Fibroblast of peridontal ligament (primary cell): ENCODE measurements around the gene ENAH.
"Not testable (repeated sequence)": the region's sequence is repeated elsewhere in the genome, so short reads cannot be mapped to it uniquely, and the experiment has no call there.

Experiments
- DNase-seq: peaks from one replicate; pipeline ENCODE4 v3.0.0-alpha.2; 2010; ENCODE audit errors: extremely low read depth

ENAH gene

DNA sequence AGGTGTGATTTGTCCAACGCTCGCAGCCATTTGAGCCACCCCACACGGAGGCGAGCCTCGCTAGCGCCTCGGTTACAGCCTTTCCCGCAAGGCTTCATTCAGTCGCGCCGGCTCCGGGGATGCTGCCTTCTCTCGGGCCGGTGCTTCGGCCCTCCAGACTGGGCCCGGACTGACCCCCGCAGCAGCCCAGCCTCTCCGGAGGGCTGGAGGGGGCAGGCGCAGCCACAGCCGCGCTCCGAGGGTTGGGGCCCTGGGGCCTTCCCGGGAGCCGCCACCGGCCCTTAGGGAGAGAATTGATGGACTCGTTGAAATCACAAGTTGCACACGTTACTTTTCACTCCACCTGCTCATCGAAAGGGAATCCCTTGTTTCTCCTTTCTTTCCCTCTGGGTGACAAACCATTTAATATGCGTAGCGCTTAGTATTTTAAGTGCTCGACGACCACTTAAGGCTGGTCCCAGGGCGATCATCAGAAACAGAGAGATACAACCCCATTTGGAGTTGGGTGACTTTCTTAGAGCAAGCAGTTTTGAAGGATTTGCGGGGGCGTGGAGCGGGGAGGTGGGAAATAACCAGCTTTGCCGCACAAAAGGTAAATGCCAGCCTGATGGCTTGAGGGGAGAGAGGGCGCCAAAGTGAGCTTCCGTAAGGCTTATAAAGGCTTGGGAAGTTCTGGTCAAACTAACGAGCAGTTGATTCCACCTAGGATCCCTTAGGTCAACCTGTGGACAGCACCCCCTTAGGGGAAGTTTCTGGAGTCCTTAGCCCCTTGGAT is 24.6 kb upstream of the ENAH start:
- no peak for DNase-seq

- DNase-seq = no peak
Measured at GRCh38 chr1:225674381-225674780, 21.5 kb upstream of the ENAH start.

GRCh38 chr1:225670806-225671733 is 18.1 kb upstream of the ENAH start:
- peak; percentile 32 for DNase-seq

- no peak for DNase-seq
Measured at GRCh38 chr1:225670356-225670755, 17.4 kb upstream of the ENAH start.

DNA sequence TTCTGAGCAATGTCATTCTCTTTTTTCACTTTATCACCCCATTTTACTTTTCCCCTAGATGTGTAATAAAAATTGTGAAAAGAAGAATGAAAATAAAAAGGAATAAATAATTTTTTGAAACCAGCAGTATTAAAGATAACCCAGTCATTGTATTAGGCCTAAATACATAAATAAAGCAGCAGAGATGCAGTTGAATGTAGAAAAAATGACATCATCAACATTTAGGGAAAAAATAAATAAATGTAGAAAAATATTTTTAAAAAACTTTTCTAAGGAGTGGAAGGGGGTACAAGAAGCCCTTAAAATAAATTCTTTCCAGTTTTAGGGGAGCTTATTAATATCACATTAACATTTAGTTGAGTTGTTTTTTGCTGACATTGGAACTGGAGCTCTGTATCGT is 15.3 kb upstream of the ENAH start:
- DNase-seq = no peak

DNA sequence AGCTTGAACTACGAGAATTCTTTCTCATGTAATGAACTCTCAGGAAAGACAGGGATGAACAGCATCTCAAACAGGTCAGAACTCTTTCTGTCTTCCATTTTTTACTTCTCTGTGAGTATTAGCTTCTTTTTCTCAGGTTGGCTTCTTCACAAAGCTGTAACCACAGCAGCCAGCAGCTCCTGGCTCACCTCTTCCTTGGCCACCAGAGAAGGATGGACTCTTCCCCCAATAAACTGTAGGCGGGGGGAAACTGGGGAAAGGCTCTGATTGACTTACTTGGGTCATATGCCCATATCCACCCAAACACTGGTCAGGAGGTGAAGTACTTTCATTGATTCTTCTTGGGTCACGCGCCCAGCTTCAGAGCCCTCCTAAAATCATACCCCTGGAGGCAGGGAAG is 14.4 kb upstream of the ENAH start:
- DNase-seq = no peak

DNA sequence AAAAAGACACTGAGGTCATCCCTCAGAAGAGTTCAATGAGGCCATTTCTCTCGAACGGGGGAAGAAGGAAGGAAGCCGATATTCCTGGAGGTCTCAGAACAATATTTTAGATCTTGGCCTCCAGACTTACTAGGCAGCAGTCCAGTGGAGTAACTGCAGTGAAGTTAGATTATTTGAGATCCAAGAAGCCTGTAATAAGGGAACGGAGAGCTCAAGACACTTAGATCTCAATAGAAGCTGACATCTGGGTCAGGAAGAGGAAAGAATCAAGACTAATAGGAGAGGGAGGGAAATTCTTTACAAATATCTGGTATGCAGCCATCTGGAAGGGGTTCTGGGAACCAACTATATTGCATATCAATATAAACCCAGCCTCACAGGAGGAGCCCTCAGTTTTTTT is 13.6 kb upstream of the ENAH start:
- no peak for DNase-seq

DNA sequence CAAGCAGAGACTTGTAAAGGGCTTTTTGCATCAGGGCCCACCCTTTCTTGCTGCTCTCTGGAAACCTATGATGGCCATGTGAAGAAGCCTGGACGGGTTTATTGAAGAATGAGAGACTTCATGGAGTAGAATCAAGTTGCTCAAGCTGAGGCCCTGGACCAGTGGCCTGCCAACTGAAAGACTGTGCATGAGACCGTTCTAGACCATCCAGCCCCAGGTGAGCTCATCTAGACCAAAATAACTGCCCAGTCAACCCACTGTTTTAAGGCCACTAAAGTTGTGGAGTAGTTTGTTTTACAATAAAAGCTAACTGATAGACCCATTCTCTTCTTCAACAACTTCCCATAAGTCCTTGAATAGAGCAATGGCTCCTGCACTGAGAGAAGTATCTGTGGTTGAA is 11.8 kb upstream of the ENAH start:
- no peak for DNase-seq

- DNase-seq = no peak
Measured at GRCh38 chr1:225662155-225662554, 9.2 kb upstream of the ENAH start.

DNA sequence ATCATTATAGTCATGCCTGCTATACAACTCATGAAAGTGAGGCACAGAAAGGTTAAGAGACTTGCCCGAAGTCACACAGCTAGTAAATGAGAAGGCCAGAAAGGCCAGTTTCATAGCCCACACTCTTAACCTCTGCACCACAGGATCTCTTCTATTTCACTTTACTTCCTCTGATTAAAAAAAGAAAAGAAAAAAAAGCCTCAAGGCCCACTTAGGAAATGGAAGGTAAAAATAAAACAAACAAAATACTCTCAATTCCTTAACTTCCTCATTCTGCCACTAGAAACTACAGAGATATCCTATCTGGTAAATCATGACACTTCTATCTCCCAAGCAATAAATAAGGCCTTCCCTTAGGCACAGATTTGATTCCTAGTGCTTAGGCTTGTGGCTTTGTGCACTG is 7.6 kb upstream of the ENAH start:
- no peak for DNase-seq

DNA sequence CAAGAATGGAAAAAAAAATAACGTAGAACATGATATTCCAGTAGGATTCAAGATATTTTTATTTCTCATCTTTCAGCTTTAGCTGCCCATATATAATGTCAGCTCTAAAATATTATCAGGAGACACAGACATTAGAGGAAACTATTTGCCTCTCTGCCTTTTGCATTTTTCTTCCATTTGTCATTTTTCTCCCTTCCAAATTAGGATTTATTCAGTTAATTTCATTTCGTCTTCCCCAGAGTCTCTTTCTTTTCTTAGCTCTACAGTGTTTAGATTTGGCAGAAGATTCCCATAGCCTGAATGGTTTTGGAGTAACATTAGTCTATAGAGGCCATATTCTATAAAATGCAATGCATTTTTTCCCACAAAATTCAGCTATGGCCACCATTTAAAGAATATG is 5.1 kb upstream of the ENAH start:
- DNase-seq = peak; percentile 74

DNA sequence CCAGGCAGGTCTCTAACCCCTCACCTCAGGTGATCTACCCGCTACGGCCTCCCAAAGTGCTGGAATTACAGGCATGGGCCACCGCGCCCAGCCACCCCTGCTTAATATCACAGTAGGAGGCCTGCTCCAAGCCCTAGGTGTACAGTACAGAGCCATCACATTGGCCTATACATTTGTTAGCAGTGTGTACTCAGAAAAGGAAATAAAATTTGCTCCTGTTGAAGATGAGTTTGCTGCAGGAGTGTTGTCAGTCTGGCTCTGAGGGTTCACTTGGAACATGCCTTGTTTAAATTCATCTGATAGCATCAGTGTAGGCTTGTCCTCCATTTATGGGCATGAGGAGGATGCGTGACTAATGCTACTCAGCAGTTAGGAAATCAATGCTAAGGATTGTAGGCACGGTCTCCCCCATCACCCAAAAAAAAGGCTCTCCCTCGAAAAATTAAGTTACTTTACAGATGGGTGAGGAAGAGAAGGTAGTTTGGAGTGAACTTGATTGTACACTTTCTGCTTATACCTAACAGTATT is 4.6 kb upstream of the ENAH start:
- DNase-seq = peak; percentile 87

- not testable (repeated sequence) for DNase-seq
Measured at GRCh38 chr1:225656259-225656655, 3.3 kb upstream of the ENAH start.

DNA sequence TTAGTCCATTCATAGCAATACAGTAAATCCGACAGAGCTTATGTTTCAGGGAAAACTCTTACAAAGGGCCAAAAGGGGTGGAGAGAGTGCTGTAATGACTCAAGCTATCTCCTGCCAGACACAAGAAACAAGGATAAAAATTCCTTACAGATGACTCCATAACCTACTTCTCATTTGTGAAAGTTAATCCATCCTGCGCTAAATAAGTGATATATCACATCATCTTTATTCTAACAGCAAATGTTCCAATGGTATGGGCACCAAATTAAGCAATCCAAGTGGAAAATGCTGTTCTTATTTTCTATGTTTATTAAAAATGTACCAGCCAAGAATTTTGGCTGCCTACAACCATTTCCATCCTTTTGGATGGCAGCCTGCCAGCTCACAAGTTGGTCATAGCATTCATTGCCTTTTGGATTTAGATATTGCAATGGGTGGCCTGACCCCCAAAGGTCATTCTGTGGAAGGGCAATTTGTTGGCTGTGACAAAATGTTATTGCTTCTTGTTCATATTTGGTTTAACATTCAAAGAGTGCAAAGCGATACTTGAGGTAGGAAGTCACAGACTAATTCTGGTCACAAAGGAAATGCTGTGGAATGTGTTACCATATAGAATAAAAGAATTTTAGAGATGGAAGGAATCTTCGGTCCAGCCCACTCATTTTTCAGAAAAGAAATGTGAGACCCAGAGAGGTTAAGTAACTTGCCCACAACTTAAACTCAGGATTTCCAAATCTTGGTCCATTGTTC is 2.8 kb upstream of the ENAH start:
- DNase-seq = peak; percentile 99

- DNase-seq = no peak
Measured at GRCh38 chr1:225654688-225655508, 2.0 kb upstream of the ENAH start.

GRCh38 chr1:225654277-225654597 is 1.3 kb upstream of the ENAH start:
- no peak for DNase-seq

DNA sequence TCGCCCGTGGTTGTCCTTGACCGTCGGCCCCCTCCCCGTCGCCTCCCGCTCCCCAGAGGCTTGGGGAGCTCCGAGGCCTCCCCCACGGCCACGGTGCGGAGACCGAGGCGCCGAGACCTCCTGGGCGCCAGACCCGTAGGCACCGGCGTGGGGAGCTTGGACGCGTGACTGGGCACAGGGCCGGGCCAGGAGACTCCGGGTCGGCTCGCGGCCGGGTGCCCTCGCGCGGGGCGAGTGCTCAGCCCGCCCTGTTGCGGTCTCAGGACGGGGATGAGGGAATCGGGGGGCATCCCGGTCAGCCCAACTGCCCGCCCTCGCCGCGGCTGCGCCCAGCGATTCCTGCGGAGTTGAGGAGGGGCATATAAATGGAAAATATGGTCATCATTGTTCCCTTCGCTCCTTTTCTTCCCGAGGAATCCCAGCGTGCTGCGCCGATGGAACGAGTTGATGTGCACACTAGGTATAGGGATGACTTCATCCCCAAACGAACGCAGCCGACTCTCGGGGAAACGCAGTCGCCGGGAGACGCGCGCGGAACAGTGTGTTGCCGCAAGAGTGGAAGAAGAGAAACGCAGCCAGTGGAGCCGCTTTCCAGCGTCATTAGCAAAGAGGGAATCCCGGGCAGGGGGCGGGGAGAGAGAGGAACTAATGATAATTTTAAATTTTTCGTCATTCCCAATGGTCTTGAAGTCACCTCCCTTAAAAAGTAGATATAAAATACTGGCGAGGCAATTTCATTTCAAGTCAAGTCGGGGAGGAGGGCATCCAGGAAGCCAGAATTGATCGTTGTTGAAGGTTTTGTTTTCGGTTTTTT is 747 bp upstream of the ENAH start:
- peak; percentile 70 for DNase-seq

GRCh38 chr1:225651872-225652728 is 823 bp downstream of the ENAH start:
- peak; percentile 50 for DNase-seq

DNA sequence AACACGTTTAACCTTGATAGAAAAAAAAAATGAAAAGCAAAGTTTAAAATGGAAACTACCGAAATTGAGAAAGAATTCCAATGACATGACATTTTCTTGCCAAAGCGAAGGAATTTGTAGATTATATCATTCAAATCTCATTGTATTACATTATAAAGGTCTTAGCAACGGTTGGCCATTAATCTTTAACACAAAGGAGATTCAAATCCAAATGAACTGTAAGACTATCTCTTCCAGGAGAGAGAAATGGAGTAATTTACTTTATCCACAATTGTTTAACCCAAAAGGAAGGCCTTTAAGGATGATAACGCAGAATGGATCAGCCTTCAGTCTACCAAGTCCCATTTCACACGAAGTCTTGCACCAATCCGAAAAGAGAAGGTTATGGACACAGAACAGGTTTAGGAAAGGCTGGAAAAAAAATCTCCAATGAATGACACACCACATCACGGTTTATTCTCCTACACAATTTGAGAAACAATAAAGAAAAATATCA is 1.5 kb downstream of the ENAH start:
- peak; percentile 63 for DNase-seq
